B cell (primary cell): Measurements from ENCODE around the gene SPOCD1. TPM values are rescaled to one million over a fixed set of nuclear protein-coding genes. Genes with fewer than 3 reads are reported as not detected.
A peak's percentile ranks its signal among the peaks of the same experiment; 100 is the strongest.

Experiments
- ATAC-seq: fragments of 200-7000 bp; cut with Tn5 transposase; one replicate; pipeline ENCODE4 v1.10.0; 2021; ENCODE audit warnings: low read depth, mild to moderate bottlenecking, moderate number of reproducible peaks, moderate library complexity
- CTCF ChIA-PET: fragments of 350-600 bp; sonication (Branson Sonifier 250); formaldehyde crosslinking; loops from one replicate; lab custom pipeline; 2021; ENCODE audit warnings: antibody characterized with exemption, inconsistent platforms; lab: Charles Lee
- POLR2A ChIA-PET: fragments of 350-600 bp; sonication (Branson Sonifier 250); formaldehyde crosslinking; loops from one replicate; lab custom pipeline; 2021; ENCODE audit warnings: antibody characterized with exemption; lab: Charles Lee
- DNase-seq: peaks from one replicate; pipeline ENCODE4 v3.0.0; 2013
- H2AFZ ChIP-seq: 2 replicates; pipeline ENCODE4 v1.6.1; 2012; ENCODE audit warnings: mild to moderate bottlenecking, low read depth, low read length; ENCODE audit not compliant: insufficient read depth, poor library complexity, severe bottlenecking
- H3K27ac ChIP-seq, 2 donors: 1 replicate in 1 of 2; 2 replicates in 1 of 2; pipeline ENCODE4 v1.5.1; 2012 to 2013; ENCODE audit warnings: low read length in 2 of 2, mild to moderate bottlenecking in 2 of 2, moderate library complexity in 1 of 2
- H3K27me3 ChIP-seq, 4 experiments: fragments of 200-600 bp in 1 of 4; sonication (generic) in 1 of 4; replicated peaks in 1 of 4; 1 replicate in 2 of 4; 2 replicates in 2 of 4; pipeline versions ENCODE4 v1.6.1 to v1.7.0; 2013 to 2016; ENCODE audit warnings: low read length in 3 of 4, mild to moderate bottlenecking in 2 of 4, mixed read lengths in 1 of 4, moderate library complexity in 1 of 4; ENCODE audit not compliant: insufficient read depth in 4 of 4, control insufficient read depth in 3 of 4; ENCODE audit errors: control extremely low read depth in 1 of 4
- H3K36me3 ChIP-seq, 2 experiments: replicated peaks in 1 of 2; 1 replicate in 1 of 2; 2 replicates in 1 of 2; pipeline versions ENCODE4 v1.6.1 to v1.7.1; 2013; ENCODE audit warnings: low read length in 1 of 2; ENCODE audit not compliant: insufficient read depth in 2 of 2, control insufficient read depth in 1 of 2; ENCODE audit errors: control extremely low read depth in 1 of 2, extremely low read depth in 1 of 2
- H3K4me1 ChIP-seq, 2 donors: fragments of 200-600 bp in 1 of 2; sonication (generic) in 1 of 2; 1 replicate in 1 of 2; 2 replicates in 1 of 2; pipeline versions ENCODE4 v1.5.1 to v1.6.1; 2013 to 2017; ENCODE audit warnings: low read length in 2 of 2; ENCODE audit not compliant: control insufficient read depth in 2 of 2, insufficient read depth in 2 of 2
- H3K4me2 ChIP-seq: replicated peaks from 2 replicates; pipeline ENCODE3; 2012; ENCODE audit warnings: mild to moderate bottlenecking, low read depth, low read length; ENCODE audit not compliant: poor library complexity, severe bottlenecking
- H3K4me3 ChIP-seq, 5 experiments: fragments of 200-600 bp in 1 of 5; sonication (generic) in 1 of 5; 1 replicate in 3 of 5; 2 replicates in 2 of 5; pipeline versions ENCODE4 v1.5.1 to v1.7.0; 2011 to 2016; ENCODE audit warnings: low read length in 4 of 5, mild to moderate bottlenecking in 4 of 5, low read depth in 2 of 5, control low read depth in 1 of 5, moderate library complexity in 1 of 5; ENCODE audit not compliant: insufficient read depth in 1 of 5; ENCODE audit errors: control extremely low read depth in 1 of 5, extremely low read depth in 1 of 5
- H3K79me2 ChIP-seq: fragments of 200-600 bp; sonication (generic); one replicate; pipeline ENCODE4 v1.6.0; 2016; ENCODE audit warnings: low read length; ENCODE audit not compliant: control insufficient read depth, insufficient read depth
- H3K9ac ChIP-seq: fragments of 200-600 bp; sonication (generic); 2 replicates; pipeline ENCODE4 v1.6.1; 2017; ENCODE audit warnings: mild to moderate bottlenecking, low read length, moderate library complexity
- H3K9me3 ChIP-seq, 3 donors: one replicate each; pipeline versions ENCODE4 v1.6.1 to v1.7.1; 2013; ENCODE audit warnings: low read length in 2 of 3; ENCODE audit not compliant: control insufficient read depth in 2 of 3, insufficient read depth in 1 of 3; ENCODE audit errors: control extremely low read depth in 1 of 3
- H4K20me1 ChIP-seq: 2 replicates; pipeline ENCODE4 v1.6.0; 2012; ENCODE audit warnings: mild to moderate bottlenecking, low read length; ENCODE audit not compliant: insufficient read depth, control insufficient read depth, poor library complexity, severe bottlenecking
- H3K27ac Mint-ChIP-seq: one replicate; pipeline ENCODE4 v1.8.0; 2021; ENCODE audit warnings: mixed read lengths
- H3K27me3 Mint-ChIP-seq: one replicate; pipeline ENCODE4 v1.8.0; 2021; ENCODE audit warnings: mixed read lengths
- H3K4me1 Mint-ChIP-seq: one replicate; pipeline ENCODE4 v1.8.0; 2021; ENCODE audit warnings: mixed read lengths
- H3K4me3 Mint-ChIP-seq: one replicate; pipeline ENCODE4 v1.8.0; 2021; ENCODE audit warnings: mixed read lengths
- H3K9me3 Mint-ChIP-seq: one replicate; pipeline ENCODE4 v1.8.0; 2022; ENCODE audit warnings: mixed read lengths; ENCODE audit not compliant: insufficient read depth
- CTCF ChIP-seq: fragments of 200-600 bp; IDR thresholded peaks from one replicate; pipeline ENCODE4 v1.8.0; 2022; ENCODE audit warnings: antibody characterized with exemption, mild to moderate bottlenecking
- EZH2 ChIP-seq: IDR thresholded peaks from 2 replicates; pipeline ENCODE4 v1.6.1; 2012; ENCODE audit warnings: borderline replicate concordance, low read depth, mild to moderate bottlenecking, moderate library complexity, low read length; ENCODE audit not compliant: insufficient read depth, poor library complexity, severe bottlenecking
- WGBS: methylation state at CpG from one replicate; pipeline ENCODE4 v1.1.5; 2013; ENCODE audit warnings: missing lambda C conversion rate; ENCODE audit not compliant: insufficient coverage; 5-methylcytosine and 5-hydroxymethylcytosine counted together
- intact Hi-C: fragments of 100-400 bp; cut with micrococcal nuclease; formaldehyde crosslinking; loops from one replicate; pipeline ENCODE4 v1.10.0; 2022
- polyA plus RNA-seq: library from polyadenylated mRNA; depleted of rRNA; stranded (reverse); fragments of >200 nt; gene quantifications from 2 replicates; pipeline ENCODE4 v1.2.3, GENCODE V29; 2012
- total RNA-seq, 2 donors: library from RNA; stranded (reverse); fragments of 120-200 nt in 1 of 2; gene quantifications; 1 replicate in 1 of 2; 2 replicates in 1 of 2; pipeline versions ENCODE4 v1.2.3 to v1.2.4, GENCODE V29; 2013 to 2022

The SPOCD1 gene
- total and polyA plus RNA-seq, 2 donors (not counting 1 experiment from before 2014, with no cell fraction given): not detected

- Histone ChIP-seq H3K36me3 (no peaks in the 10 kb centered on the region), H3K9ac (no peak overlapping the region), H3K79me2 (no peaks in the 10 kb centered on the region), H3K4me1 (peaks cover 46 to 48% of the 10 kb centered on the region in 2 donors), H4K20me1 (no peaks in the 10 kb centered on the region), H3K4me2 (peak overlapping the region; percentile 20), H2AFZ (no peak overlapping the region), H3K9me3 (peaks cover 0 to 6% (median 0%) of the 10 kb centered on the region in 3 donors), H3K27ac (peak overlapping the region in 1 of 2 donors; percentile 5), H3K4me3 (no peak overlapping the region), H3K27me3 (peaks cover 0 to 33% (median 19%) of the 10 kb centered on the region in 4 experiments)
- ChIA-PET CTCF (interaction anchor here (1.1 to 1.4 kb wide), 3 partner anchors 11 to 195 kb away, joined by 4 to 11 read pairs (median 4); no protein-coding TSS in a partner anchor), POLR2A (interaction anchor here (0.6 kb wide), 1 partner anchor 617 kb away, joined by 3 read pairs; no protein-coding TSS in a partner anchor)
- no peak for TF ChIP-seq EZH2
- TF ChIP-seq CTCF: no peak
- peak overlapping the region; percentile 13 for H3K4me3 Mint-ChIP-seq
- WGBS: 79% methylated on average over 4 of the region's 5 CpGs
- intact Hi-C loops: no loop called here
- H3K4me1 Mint-ChIP-seq: peaks cover 47% of the 10 kb centered on the region
- H3K27ac Mint-ChIP-seq: peak overlapping the region; percentile 5
- DNase-seq (peak; percentile 60), ATAC-seq (peak; percentile 59)
- peaks cover 21% of the 10 kb centered on the region for H3K27me3 Mint-ChIP-seq
- no peaks in the 10 kb centered on the region for H3K9me3 Mint-ChIP-seq
Measured at GRCh38 chr1:31768939-31769704, 46.7 kb downstream of the SPOCD1 start.

DNA sequence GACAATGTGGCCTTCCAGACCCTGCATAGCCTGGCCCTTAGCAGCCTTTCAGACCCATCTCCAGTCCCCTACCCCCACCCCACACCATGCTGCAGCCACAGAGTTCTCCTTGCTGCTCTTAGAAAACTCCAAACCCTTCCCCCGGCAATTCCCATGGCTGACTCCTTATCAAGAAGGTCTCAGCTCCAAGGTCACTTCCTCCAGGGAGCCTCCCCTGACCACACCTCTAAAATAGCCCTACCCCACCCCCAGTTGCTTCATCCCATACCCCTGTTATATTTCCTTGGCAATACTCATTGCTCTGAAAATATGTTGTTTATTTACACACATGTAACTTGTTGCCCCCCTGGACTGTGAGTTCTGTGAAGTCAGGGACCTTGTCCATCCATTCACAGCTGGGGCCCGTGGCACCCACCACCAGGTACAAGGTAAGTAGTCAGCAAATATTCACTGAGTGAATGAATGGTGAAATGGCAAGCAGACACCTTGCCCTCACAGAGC lies 47.4 kb downstream of the SPOCD1 start:
- H3K4me1 Mint-ChIP-seq: peaks cover 48% of the 10 kb centered on the region

More for the DNA sequence above, 47.4 kb downstream of the SPOCD1 start:
- WGBS: 100% methylated on average over 1 of the region's 2 CpGs
- Mint-ChIP-seq H3K27ac (no peak overlapping the region), H3K4me3 (no peak overlapping the region), H3K27me3 (peaks cover 16% of the 10 kb centered on the region), H3K9me3 (no peaks in the 10 kb centered on the region)
- no peak overlapping the region for H3K4me2 ChIP-seq
- TF ChIP-seq EZH2 (no peak), CTCF (no peak)
- H3K9ac ChIP-seq: no peak overlapping the region
- H3K36me3 ChIP-seq: no peaks in the 10 kb centered on the region
- no peak overlapping the region for H3K27ac ChIP-seq
- no peak overlapping the region for H3K4me3 ChIP-seq
- peaks cover 1% of the 10 kb centered on the region for H4K20me1 ChIP-seq
- ATAC-seq (no peak), DNase-seq (no peak)
- no peaks in the 10 kb centered on the region for H3K79me2 ChIP-seq
- peaks cover 0 to 6% (median 0%) of the 10 kb centered on the region in 3 donors for H3K9me3 ChIP-seq
- CTCF ChIA-PET: interaction anchor here (1.1 to 1.4 kb wide), 3 partner anchors 10 to 195 kb away, joined by 4 to 11 read pairs (median 4); no protein-coding TSS in a partner anchor
- peaks cover 42 to 47% of the 10 kb centered on the region in 2 donors for H3K4me1 ChIP-seq
- intact Hi-C loops: no loop called here
- H2AFZ ChIP-seq: no peak overlapping the region
- peaks cover 0 to 29% (median 12%) of the 10 kb centered on the region in 4 experiments for H3K27me3 ChIP-seq
- POLR2A ChIA-PET: interaction anchor here (0.6 kb wide), 1 partner anchor 616 kb away, joined by 3 read pairs; no protein-coding TSS in a partner anchor
